IPS-20b (cell line): Measurements from ENCODE around the gene EDIL3.

ENCODE experiments used
- H3K27ac ChIP-seq: one replicate; pipeline ENCODE4 v1.5.1; 2013; ENCODE audit warnings: low read length
- H3K27me3 ChIP-seq: 2 replicates; pipeline ENCODE4 v1.6.1; 2013; ENCODE audit warnings: mild to moderate bottlenecking, low read length, inconsistent platforms; ENCODE audit not compliant: insufficient read depth
- H3K36me3 ChIP-seq: 2 replicates; pipeline ENCODE4 v1.6.1; 2013; ENCODE audit warnings: low read depth, mild to moderate bottlenecking, inconsistent platforms, low read length, moderate library complexity; ENCODE audit not compliant: insufficient read depth
- H3K4me1 ChIP-seq: 2 replicates; pipeline ENCODE4 v1.6.1; 2013; ENCODE audit warnings: mild to moderate bottlenecking, control low read depth, inconsistent platforms, low read length, moderate library complexity; ENCODE audit not compliant: insufficient read depth
- H3K4me3 ChIP-seq: 2 replicates; pipeline ENCODE4 v1.5.1; 2013; ENCODE audit warnings: mild to moderate bottlenecking, low read length, inconsistent platforms
- H3K9ac ChIP-seq: 2 replicates; pipeline ENCODE4 v1.6.1; 2013; ENCODE audit warnings: low read depth, mild to moderate bottlenecking, inconsistent platforms, low read length, moderate library complexity
- H3K9me3 ChIP-seq: 2 replicates; pipeline ENCODE4 v1.6.1; 2013; ENCODE audit warnings: mild to moderate bottlenecking, low read depth, low read length, inconsistent platforms; ENCODE audit not compliant: insufficient read depth

EDIL3 gene

GRCh38 chr5:83927140-83927733, 457.4 kb downstream of the EDIL3 start:
- no peak overlapping the region for H3K9ac ChIP-seq
- no peaks in the 10 kb centered on the region for H3K36me3 ChIP-seq
- H3K4me1 ChIP-seq, result no peaks in the 10 kb centered on the region
- no peaks in the 10 kb centered on the region for H3K27me3 ChIP-seq
- no peaks in the 10 kb centered on the region for H3K9me3 ChIP-seq
- H3K4me3 ChIP-seq, result no peak overlapping the region
- H3K27ac ChIP-seq, result no peak overlapping the region

DNA sequence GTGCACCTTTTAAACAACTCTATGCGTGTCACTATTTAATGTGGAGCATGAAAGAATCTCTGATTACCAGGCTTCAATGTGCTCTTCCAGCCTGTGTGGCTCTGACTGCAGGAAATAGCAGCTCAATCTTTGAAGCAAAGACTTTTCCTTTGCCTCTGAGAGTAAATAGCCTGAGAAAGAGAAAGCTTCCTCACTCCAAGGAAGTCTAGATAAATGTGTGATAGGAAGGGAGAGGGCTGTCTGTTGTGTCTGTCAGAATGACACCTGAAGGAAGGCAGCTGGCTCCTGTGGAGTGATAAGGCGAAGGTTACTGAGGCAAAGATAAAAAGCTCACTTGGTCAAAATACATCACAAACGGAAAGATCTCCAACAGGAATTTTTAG, 458.7 kb downstream of the EDIL3 start:
- Histone ChIP-seq H3K36me3 (no peaks in the 10 kb centered on the region), H3K9ac (no peak overlapping the region), H3K9me3 (no peaks in the 10 kb centered on the region), H3K27ac (no peak overlapping the region), H3K4me3 (no peak overlapping the region), H3K27me3 (no peaks in the 10 kb centered on the region), H3K4me1 (no peaks in the 10 kb centered on the region)

DNA sequence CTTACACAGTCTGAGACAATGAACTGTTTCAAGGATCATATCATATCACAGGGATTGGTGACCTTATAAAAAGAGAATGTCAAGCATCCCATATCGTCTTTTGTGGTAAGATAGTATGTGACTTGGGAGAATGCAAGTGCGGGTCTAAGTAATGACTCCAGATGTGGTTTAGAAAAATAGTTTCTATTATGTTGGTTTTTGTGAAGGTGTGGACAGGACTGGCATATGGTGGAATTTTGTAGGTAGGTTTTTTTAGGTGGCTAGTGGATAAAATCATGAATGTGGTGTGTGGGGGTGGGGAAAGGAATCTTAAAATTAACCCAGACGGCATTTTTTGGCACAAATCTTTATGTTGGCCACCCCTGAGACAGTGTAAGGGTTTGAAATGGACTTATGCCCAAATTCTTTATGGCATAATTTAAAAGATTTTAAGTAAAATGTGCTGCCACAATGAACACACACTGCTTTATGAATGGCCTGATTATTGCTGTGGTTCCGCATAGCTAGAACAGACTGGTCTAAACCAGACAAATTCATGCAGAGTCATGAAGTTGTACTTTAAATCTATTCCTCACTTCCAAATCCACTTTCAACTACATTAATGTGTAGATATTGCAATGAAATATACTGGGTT, 459.2 kb downstream of the EDIL3 start:
- no peaks in the 10 kb centered on the region for H3K27me3 ChIP-seq
- no peak overlapping the region for H3K9ac ChIP-seq
- H3K4me1 ChIP-seq, result no peaks in the 10 kb centered on the region
- H3K36me3 ChIP-seq, result no peaks in the 10 kb centered on the region
- H3K27ac ChIP-seq, result no peak overlapping the region
- H3K9me3 ChIP-seq, result no peaks in the 10 kb centered on the region
- H3K4me3 ChIP-seq, result no peak overlapping the region

GRCh38 chr5:83924891-83925290, 459.8 kb downstream of the EDIL3 start:
- Histone ChIP-seq H3K27me3 (no peaks in the 10 kb centered on the region), H3K4me3 (no peak overlapping the region), H3K36me3 (no peaks in the 10 kb centered on the region), H3K9ac (no peak overlapping the region), H3K27ac (no peak overlapping the region), H3K4me1 (no peaks in the 10 kb centered on the region), H3K9me3 (no peaks in the 10 kb centered on the region)

- H3K36me3 ChIP-seq, result no peaks in the 10 kb centered on the region
- H3K27me3 ChIP-seq, result no peaks in the 10 kb centered on the region
- H3K4me3 ChIP-seq, result no peak overlapping the region
- H3K27ac ChIP-seq, result no peak overlapping the region
- H3K9me3 ChIP-seq, result no peaks in the 10 kb centered on the region
- H3K4me1 ChIP-seq, result no peaks in the 10 kb centered on the region
- H3K9ac ChIP-seq, result no peak overlapping the region
Observed at GRCh38 chr5:83924171-83924570, 460.5 kb downstream of the EDIL3 start.

- H3K9me3 ChIP-seq, result no peaks in the 10 kb centered on the region
- no peaks in the 10 kb centered on the region for H3K4me1 ChIP-seq
- H3K9ac ChIP-seq, result no peak overlapping the region
Observed at GRCh38 chr5:83922699-83923098, 462.0 kb downstream of the EDIL3 start.

GRCh38 chr5:83921666-83922193, 462.9 kb downstream of the EDIL3 start:
- Histone ChIP-seq H3K27ac (no peak overlapping the region), H3K4me1 (no peaks in the 10 kb centered on the region), H3K4me3 (no peak overlapping the region), H3K9me3 (no peaks in the 10 kb centered on the region), H3K36me3 (no peaks in the 10 kb centered on the region), H3K9ac (no peak overlapping the region), H3K27me3 (no peaks in the 10 kb centered on the region)

More at GRCh38 chr5:83922699-83923098, 462.0 kb downstream of the EDIL3 start:
- Histone ChIP-seq H3K36me3 (no peaks in the 10 kb centered on the region), H3K4me3 (no peak overlapping the region), H3K27me3 (no peaks in the 10 kb centered on the region), H3K27ac (no peak overlapping the region)

DNA sequence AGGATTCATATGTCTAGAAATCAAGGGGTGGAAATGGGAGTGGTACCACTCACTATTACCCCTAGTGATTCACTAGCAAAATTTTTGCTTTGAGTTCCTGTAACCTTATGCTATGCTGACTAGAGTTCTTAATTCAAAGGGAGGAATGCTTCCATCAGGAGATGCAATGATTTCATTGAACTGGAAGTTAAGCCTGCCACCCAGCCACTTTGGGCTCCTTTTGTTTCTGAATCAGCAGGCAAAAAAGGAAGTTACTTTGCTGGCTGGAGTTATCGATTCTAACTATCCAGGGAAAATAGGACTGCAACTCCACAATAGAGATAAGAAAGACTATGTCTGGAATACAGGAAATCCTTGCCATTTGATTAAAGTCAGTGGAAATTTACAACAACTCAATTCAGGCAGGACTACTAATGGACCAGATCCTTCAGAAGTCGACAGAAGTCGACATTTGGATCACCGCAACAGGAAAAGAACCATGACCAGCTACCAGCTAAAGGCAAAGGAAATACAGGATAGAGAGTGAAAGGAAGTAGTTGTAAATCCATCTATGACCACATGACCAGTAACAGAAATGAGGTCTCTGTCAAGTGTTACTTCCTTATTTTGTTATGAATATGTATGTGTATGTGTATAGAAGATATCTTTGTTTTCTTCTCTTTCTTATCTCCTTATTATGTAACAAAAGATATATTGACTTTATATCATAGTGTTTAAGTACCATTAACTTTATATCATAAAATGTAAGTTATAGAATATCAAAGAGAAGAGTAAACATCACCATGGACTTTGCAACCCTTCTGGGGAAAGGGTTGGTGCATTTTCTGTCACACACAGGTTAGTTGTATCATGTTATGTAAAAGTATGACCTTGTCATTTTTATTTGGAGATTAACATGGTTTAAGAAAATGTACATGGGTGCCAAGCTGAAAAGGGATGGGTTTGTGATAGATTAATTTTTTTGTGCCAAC, 465.3 kb downstream of the EDIL3 start:
- H3K4me1 ChIP-seq, result no peaks in the 10 kb centered on the region
- H3K36me3 ChIP-seq, result no peaks in the 10 kb centered on the region
- no peak overlapping the region for H3K4me3 ChIP-seq
- H3K27me3 ChIP-seq, result no peaks in the 10 kb centered on the region
- H3K27ac ChIP-seq, result no peak overlapping the region
- no peak overlapping the region for H3K9ac ChIP-seq
- no peaks in the 10 kb centered on the region for H3K9me3 ChIP-seq

DNA sequence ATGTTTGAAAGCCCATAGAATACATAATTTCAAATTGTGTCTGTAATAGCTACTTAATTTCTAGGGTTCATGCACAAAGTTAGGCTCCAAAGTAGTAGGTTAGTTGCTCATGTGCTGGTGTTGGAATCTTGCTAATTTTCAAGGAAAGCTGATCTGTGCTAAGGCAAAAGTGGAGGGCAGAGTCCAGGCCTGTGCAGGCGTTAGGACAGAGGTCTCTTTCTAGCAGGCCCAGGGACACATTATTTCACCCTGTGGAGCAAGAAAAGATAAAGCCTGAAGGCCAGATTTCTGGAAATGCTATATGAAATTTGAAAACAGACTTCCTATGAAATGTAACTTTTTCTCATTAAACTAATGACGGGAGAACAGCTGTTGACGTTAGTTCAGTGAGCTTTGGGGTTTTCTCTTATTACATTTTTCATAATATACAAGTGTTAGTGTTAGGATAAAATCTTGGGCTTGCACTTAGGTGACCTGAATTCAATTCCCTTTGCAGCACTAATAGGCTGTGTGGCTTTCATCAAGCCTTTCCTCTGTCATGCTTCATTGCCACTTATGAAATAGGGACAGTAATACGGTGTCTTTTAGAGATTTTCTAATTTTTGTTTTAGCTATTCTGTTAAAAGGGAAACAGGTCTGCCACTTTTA, 467.3 kb downstream of the EDIL3 start:
- Histone ChIP-seq H3K4me1 (no peaks in the 10 kb centered on the region), H3K36me3 (no peaks in the 10 kb centered on the region), H3K4me3 (no peak overlapping the region), H3K27me3 (no peaks in the 10 kb centered on the region), H3K27ac (no peak overlapping the region), H3K9me3 (no peaks in the 10 kb centered on the region), H3K9ac (no peak overlapping the region)

DNA sequence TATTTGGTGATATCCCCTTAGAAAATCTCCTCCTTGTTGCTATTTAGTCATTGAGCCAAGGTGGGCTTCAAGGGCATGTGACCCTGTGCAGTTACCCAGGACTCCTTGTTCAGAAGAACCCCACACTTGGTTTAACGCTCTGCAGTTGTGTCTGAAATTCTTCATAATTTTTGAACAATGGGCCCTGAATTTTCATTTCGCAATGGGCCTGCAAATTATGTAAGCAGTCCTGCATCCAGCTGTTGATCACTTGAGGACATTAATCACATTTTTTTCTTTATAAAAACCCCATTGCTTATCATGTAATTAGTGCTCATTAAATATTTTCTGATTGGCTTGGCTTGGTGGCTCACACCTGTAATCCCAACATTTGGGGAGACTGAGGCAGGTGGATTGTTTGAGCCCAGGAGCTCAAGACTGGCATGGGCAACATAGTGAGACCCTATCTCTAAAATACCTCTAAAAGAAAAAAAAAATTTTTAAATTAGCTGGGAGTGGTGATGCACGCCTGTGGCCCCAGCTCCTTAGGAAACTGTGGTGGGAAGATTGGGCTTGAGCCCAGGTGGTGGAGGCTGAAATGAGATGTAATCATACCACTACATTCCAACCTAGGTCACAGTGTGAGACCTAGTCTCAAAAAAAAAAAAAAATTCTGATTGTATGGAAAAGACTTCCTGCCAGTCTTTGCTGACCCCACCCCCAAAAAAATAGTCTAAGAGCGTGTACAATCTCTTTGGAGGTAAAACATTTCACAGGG, 469.8 kb downstream of the EDIL3 start:
- Histone ChIP-seq H3K36me3 (no peaks in the 10 kb centered on the region), H3K4me1 (no peaks in the 10 kb centered on the region), H3K27me3 (no peaks in the 10 kb centered on the region), H3K9me3 (no peaks in the 10 kb centered on the region), H3K4me3 (no peak overlapping the region), H3K27ac (no peak overlapping the region), H3K9ac (no peak overlapping the region)

DNA sequence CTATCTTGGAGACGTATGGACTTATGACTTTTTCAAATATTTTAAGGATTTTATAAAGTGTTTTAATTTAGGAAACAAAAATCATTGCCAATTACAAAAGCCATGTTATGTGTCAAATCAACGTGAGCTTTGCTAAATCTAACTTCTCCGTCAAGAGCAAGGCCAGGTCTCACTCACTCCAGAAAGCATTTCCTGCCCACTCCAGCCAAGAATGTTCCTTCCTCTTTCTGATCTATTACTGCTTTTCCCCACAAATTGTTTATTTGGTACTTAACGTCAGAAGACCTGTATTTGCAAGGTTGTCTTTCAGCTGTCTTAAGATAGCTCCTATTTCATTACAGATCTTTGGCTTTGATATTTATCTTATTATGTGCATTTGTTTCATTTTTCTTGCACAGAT, 470.5 kb downstream of the EDIL3 start:
- Histone ChIP-seq H3K27ac (no peak overlapping the region), H3K4me3 (no peak overlapping the region), H3K27me3 (no peaks in the 10 kb centered on the region), H3K9me3 (no peaks in the 10 kb centered on the region), H3K9ac (no peak overlapping the region), H3K36me3 (no peaks in the 10 kb centered on the region), H3K4me1 (no peaks in the 10 kb centered on the region)
